GM19328 (cell line): ENCODE results near the gene ACBD3.
"Not testable (repeated sequence)": the region's sequence is repeated elsewhere in the genome, so short reads cannot be mapped to it uniquely, and the experiment has no call there.

Experiments used
- ATAC-seq: cut with Tn5 transposase; IDR thresholded peaks from one replicate; pipeline ENCODE4 v1.9.1; 2021; ENCODE audit warnings: mild to moderate bottlenecking, moderate library complexity; ENCODE audit not compliant: unreplicated experiment

The ACBD3 gene

GRCh38 chr1:226186124-226187018 lies at the start of gene ACBD3:
Gene ACBD3 (minus strand): TSS chr1:226186741. CDS start chr1:226186675, 66 bp downstream.
- peak; percentile 92 for ATAC-seq

- no peak for ATAC-seq
These were observed 47.3 kb upstream of the ACBD3 start for GRCh38 chr1:226233806-226234205.

GRCh38 chr1:226233293-226233692 lies 46.8 kb upstream of the ACBD3 start:
- ATAC-seq: no peak

GRCh38 chr1:226226601-226227000 lies 40.1 kb upstream of the ACBD3 start:
- ATAC-seq: no peak

- ATAC-seq: peak; percentile 56
These were observed 37.3 kb upstream of the ACBD3 start for GRCh38 chr1:226223786-226224244.

- ATAC-seq: peak; percentile 44
These were observed 36.7 kb upstream of the ACBD3 start, which contains the start of gene MIXL1 for GRCh38 chr1:226223157-226223785. Gene MIXL1 (plus strand): TSS chr1:226223664. CDS start chr1:226223682, 18 bp downstream.

GRCh38 chr1:226222686-226223085 lies 36.1 kb upstream of the ACBD3 start:
- ATAC-seq: no peak

GRCh38 chr1:226220473-226221189 lies 34.1 kb upstream of the ACBD3 start:
- ATAC-seq: no peak

GRCh38 chr1:226217273-226217672 lies 30.7 kb upstream of the ACBD3 start:
- ATAC-seq: no peak

- no peak for ATAC-seq
These were observed 29.5 kb upstream of the ACBD3 start for GRCh38 chr1:226216056-226216455.

- no peak for ATAC-seq
These were observed 28.7 kb upstream of the ACBD3 start for GRCh38 chr1:226215239-226215638.

- ATAC-seq: no peak
These were observed 26.0 kb upstream of the ACBD3 start for GRCh38 chr1:226212545-226212944.

GRCh38 chr1:226211181-226211821 lies 24.8 kb upstream of the ACBD3 start:
- no peak for ATAC-seq

GRCh38 chr1:226210571-226211176 lies 24.1 kb upstream of the ACBD3 start:
- no peak for ATAC-seq

- ATAC-seq: no peak
These were observed 22.9 kb upstream of the ACBD3 start for GRCh38 chr1:226209307-226210059.

GRCh38 chr1:226207048-226207447 lies 20.5 kb upstream of the ACBD3 start:
- no peak for ATAC-seq

- ATAC-seq: no peak
These were observed 17.7 kb upstream of the ACBD3 start for GRCh38 chr1:226204198-226204597.

- ATAC-seq: no peak
These were observed 17.1 kb upstream of the ACBD3 start for GRCh38 chr1:226203655-226204054.

GRCh38 chr1:226203240-226203639 lies 16.7 kb upstream of the ACBD3 start:
- ATAC-seq: no peak

GRCh38 chr1:226202666-226203065 lies 16.1 kb upstream of the ACBD3 start:
- not testable (repeated sequence) for ATAC-seq
